ENCODE data around the gene SEMA5B. TPM values are rescaled to one million over a fixed set of nuclear protein-coding genes. Genes with fewer than 3 reads are reported as not detected.

SEMA5B gene
- total and polyA plus RNA-seq, 2 of the 4 experiments (the other 2 are of a cell fraction) = not detected

- Histone ChIP-seq H3K56ac (ENCODE audit: extremely low read depth, insufficient read depth, low read length) (no peak overlapping the region), H3K9ac (ENCODE audit: low read depth, low read length) (no peak overlapping the region), H4K91ac (ENCODE audit: insufficient read depth, low read depth, low read length) (no peak overlapping the region), H4K20me1 (ENCODE audit: insufficient read depth, low read length) (no peaks in the 10 kb centered on the region), H2AFZ (replicated peaks; ENCODE audit: low read length, poor library complexity) (no peak overlapping the region), H3K4me1 (ENCODE audit: control insufficient read depth, insufficient read depth, low read length) (no peaks in the 10 kb centered on the region), H3K23ac (ENCODE audit: low read depth, low read length) (no peak overlapping the region), H2AK9ac (replicated peaks; ENCODE audit: low read depth, low read length, poor library complexity) (no peak overlapping the region), H3K36me3 (ENCODE audit: control insufficient read depth, insufficient read depth, low read length) (no peaks in the 10 kb centered on the region), H3K4me2 (ENCODE audit: low read depth, low read length) (no peak overlapping the region), H4K5ac (ENCODE audit: low read depth, low read length) (no peak overlapping the region), H2AK5ac (ENCODE audit: low read depth, low read length) (no peak overlapping the region), H2BK15ac (ENCODE audit: low read depth, low read length) (no peak overlapping the region), H3K79me1 (ENCODE audit: low read depth in 1 of 2, low read length in 2 of 2) (no peaks in the 10 kb centered on the region), H2BK5ac (ENCODE audit: low read depth, low read length, poor library complexity, severe bottlenecking) (no peak overlapping the region), H4K8ac (ENCODE audit: low read depth in 2 of 2, low read length in 2 of 2) (no peak overlapping the region), H2BK20ac (ENCODE audit: low read depth, low read length) (no peak overlapping the region), H2BK120ac (ENCODE audit: low read depth, low read length) (no peak overlapping the region), H3K9me3 (ENCODE audit: control insufficient read depth, insufficient read depth, low read length) (no peaks in the 10 kb centered on the region), H3K27me3 (ENCODE audit: control insufficient read depth, insufficient read depth, low read length) (peaks cover 54% of the 10 kb centered on the region), H3K18ac (ENCODE audit: low read depth, low read length) (no peak overlapping the region), H3K14ac (replicated peaks; ENCODE audit: low read depth, low read length) (no peak overlapping the region), H3K4ac (ENCODE audit: low read depth, low read length) (no peak overlapping the region), H3K27ac (ENCODE audit: insufficient read depth, low read length) (no peak overlapping the region), H3K9me1 (ENCODE audit: insufficient read depth, low read length) (no peaks in the 10 kb centered on the region), H3K4me3 (ENCODE audit: insufficient read depth, low read depth, low read length) (no peak overlapping the region)
- DNase-seq = no peak
- no peak for ATAC-seq (ENCODE audit: low read depth)
- no TSS peak for BruUV-seq (replicated peaks)
- POLR2A ChIA-PET (ENCODE audit: unreplicated experiment) = no interaction called here
- CTCF ChIA-PET = no interaction called here
- dilution Hi-C loops (cut with HindIII; ENCODE audit: low sequenced_read_pairs, unreplicated experiment) = no loop called here
- no CpG with 5 or more reads among the region's 10 CpGs for WGBS, 2 experiments (ENCODE audit: extremely low coverage in 2 of 2, insufficient read length in 1 of 2)
- intact Hi-C loops (cut with micrococcal nuclease) = no loop called here
- in situ Hi-C loops (cut with MboI; ENCODE audit: low sequenced_read_pairs) = no loop called here
- TF ChIP-seq MAFK (IDR thresholded peaks at IDR 0.05; ENCODE audit: low read depth, low read length) (no peak), CHD1 (IDR thresholded peaks at IDR 0.05; ENCODE audit: low read depth, low read length) (no peak), MAZ (IDR thresholded peaks at IDR 0.05; ENCODE audit: borderline replicate concordance, low read depth, low read length) (no peak), BHLHE40 (IDR thresholded peaks at IDR 0.05; ENCODE audit: low read depth, low read length) (no peak), POLR2A (IDR thresholded peaks at IDR 0.05; ENCODE audit: low read depth, low read length) (no peak), FOS (IDR thresholded peaks at IDR 0.05; ENCODE audit: low read depth, low read length) (no peak), RFX5 (IDR thresholded peaks at IDR 0.05; ENCODE audit: low read depth, low read length) (no peak), MXI1 (IDR thresholded peaks at IDR 0.05; ENCODE audit: borderline replicate concordance, low read depth, low read length) (no peak), SMC3 (IDR thresholded peaks at IDR 0.05; ENCODE audit: low read depth, low read length) (no peak)
- TF ChIP-seq, protein P1, sequence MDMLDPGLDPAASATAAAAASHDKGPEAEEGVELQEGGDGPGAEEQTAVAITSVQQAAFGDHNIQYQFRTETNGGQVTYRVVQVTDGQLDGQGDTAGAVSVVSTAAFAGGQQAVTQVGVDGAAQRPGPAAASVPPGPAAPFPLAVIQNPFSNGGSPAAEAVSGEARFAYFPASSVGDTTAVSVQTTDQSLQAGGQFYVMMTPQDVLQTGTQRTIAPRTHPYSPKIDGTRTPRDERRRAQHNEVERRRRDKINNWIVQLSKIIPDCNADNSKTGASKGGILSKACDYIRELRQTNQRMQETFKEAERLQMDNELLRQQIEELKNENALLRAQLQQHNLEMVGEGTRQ (IDR thresholded peaks at IDR 0.05; ENCODE audit: low read depth, low read length) = no peak
- TF ChIP-seq, protein P2, sequence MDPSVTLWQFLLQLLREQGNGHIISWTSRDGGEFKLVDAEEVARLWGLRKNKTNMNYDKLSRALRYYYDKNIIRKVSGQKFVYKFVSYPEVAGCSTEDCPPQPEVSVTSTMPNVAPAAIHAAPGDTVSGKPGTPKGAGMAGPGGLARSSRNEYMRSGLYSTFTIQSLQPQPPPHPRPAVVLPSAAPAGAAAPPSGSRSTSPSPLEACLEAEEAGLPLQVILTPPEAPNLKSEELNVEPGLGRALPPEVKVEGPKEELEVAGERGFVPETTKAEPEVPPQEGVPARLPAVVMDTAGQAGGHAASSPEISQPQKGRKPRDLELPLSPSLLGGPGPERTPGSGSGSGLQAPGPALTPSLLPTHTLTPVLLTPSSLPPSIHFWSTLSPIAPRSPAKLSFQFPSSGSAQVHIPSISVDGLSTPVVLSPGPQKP (IDR thresholded peaks at IDR 0.05; ENCODE audit: borderline replicate concordance, low read depth, low read length) = no peak
- TF ChIP-seq, protein P3, sequence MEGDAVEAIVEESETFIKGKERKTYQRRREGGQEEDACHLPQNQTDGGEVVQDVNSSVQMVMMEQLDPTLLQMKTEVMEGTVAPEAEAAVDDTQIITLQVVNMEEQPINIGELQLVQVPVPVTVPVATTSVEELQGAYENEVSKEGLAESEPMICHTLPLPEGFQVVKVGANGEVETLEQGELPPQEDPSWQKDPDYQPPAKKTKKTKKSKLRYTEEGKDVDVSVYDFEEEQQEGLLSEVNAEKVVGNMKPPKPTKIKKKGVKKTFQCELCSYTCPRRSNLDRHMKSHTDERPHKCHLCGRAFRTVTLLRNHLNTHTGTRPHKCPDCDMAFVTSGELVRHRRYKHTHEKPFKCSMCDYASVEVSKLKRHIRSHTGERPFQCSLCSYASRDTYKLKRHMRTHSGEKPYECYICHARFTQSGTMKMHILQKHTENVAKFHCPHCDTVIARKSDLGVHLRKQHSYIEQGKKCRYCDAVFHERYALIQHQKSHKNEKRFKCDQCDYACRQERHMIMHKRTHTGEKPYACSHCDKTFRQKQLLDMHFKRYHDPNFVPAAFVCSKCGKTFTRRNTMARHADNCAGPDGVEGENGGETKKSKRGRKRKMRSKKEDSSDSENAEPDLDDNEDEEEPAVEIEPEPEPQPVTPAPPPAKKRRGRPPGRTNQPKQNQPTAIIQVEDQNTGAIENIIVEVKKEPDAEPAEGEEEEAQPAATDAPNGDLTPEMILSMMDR (conservative IDR thresholded peaks at IDR 0.05; ENCODE audit: low read depth, low read length) = no peak
Observed at GRCh38 chr3:122927726-122928125, 99.8 kb downstream of the SEMA5B start.

All from IMR-90 (cell line).